Peyer's patch (tissue), 4 donors: Measurements from ENCODE around the gene IFI27L1. TPM values are rescaled to one million over a fixed set of nuclear protein-coding genes. Genes with fewer than 3 reads are reported as not detected.

ENCODE experiments used
- DNase-seq, 3 donors: peaks; one replicate each; pipeline ENCODE4 v3.0.0-alpha.2; 2017 to 2019
- H3K27ac ChIP-seq, 4 donors: fragments of 200-600 bp; sonication (generic); one replicate each; pipeline ENCODE4 v1.5.1; 2016 to 2019
- H3K27me3 ChIP-seq, 2 donors: fragments of 200-600 bp; sonication (generic); one replicate each; pipeline ENCODE4 v1.5.1; 2019
- H3K36me3 ChIP-seq, 3 donors: fragments of 200-600 bp; sonication (generic); one replicate each; pipeline ENCODE4 v1.5.1; 2016 to 2019
- H3K4me1 ChIP-seq, 4 donors: fragments of 200-600 bp; sonication (generic); one replicate each; pipeline ENCODE4 v1.5.1; 2016 to 2019
- H3K4me3 ChIP-seq, 4 donors: fragments of 200-600 bp; sonication (generic); 1 replicate in 3 of 4; 2 replicates in 1 of 4; pipeline ENCODE4 v1.5.1; 2016 to 2019; ENCODE audit warnings: mild to moderate bottlenecking in 1 of 4
- H3K9me3 ChIP-seq, 4 donors: fragments of 200-600 bp; sonication (generic); one replicate each; pipeline ENCODE4 v1.5.1; 2016 to 2019; ENCODE audit warnings: mild to moderate bottlenecking in 1 of 4
- CTCF ChIP-seq, 6 experiments: fragments of 450-650 bp in 4 of 6; fragments of 200-600 bp in 2 of 6; sonication (generic) in 1 of 6; IDR thresholded peaks; one replicate each; pipeline ENCODE4 v1.5.1; 2017 to 2019; ENCODE audit warnings: antibody characterized with exemption in 6 of 6, mild to moderate bottlenecking in 3 of 6, moderate library complexity in 1 of 6
- POLR2A ChIP-seq, 2 donors: fragments of 450-650 bp; IDR thresholded peaks; one replicate each; pipeline ENCODE4 v1.5.1; 2017; ENCODE audit warnings: antibody characterized with exemption in 2 of 2, mild to moderate bottlenecking in 2 of 2, moderate library complexity in 2 of 2
- total RNA-seq, 4 donors: library from RNA; depleted of rRNA; stranded (reverse); fragments of >200 nt; gene quantifications; one replicate each; pipeline ENCODE4 v1.1.0, GENCODE V29; 2016

The IFI27L1 gene
- total RNA-seq, 4 donors from 2014 or later: 4.9 to 14.7 (median 6.6) TPM

- peaks cover 0 to 13% (median 4%) of the 10 kb centered on the region in 4 donors for H3K9me3 ChIP-seq
- H3K36me3 ChIP-seq: no peaks in the 10 kb centered on the region
- no peaks in the 10 kb centered on the region for H3K4me1 ChIP-seq
- H3K27ac ChIP-seq: no peak overlapping the region
- H3K27me3 ChIP-seq: no peaks in the 10 kb centered on the region
- no peak overlapping the region for H3K4me3 ChIP-seq
- TF ChIP-seq CTCF (IDR thresholded peaks at IDR 0.05): no peak
- no peak for TF ChIP-seq POLR2A (IDR thresholded peaks at IDR 0.05)
- peak in 1 of 3 donors; percentile 25 for DNase-seq
Measured at GRCh38 chr14:94121485-94121884, 40.4 kb downstream of the IFI27L1 start.

GRCh38 chr14:94122438-94122837 is 41.3 kb downstream of the IFI27L1 start:
- no peak overlapping the region for H3K4me3 ChIP-seq
- DNase-seq: peak in 1 of 3 donors; percentile 17
- no peak overlapping the region for H3K27ac ChIP-seq
- H3K4me1 ChIP-seq: no peaks in the 10 kb centered on the region
- H3K27me3 ChIP-seq: no peaks in the 10 kb centered on the region
- TF ChIP-seq CTCF (IDR thresholded peaks at IDR 0.05) (no peak), POLR2A (IDR thresholded peaks at IDR 0.05) (no peak)
- H3K9me3 ChIP-seq: peaks cover 0 to 13% (median 4%) of the 10 kb centered on the region in 4 donors
- H3K36me3 ChIP-seq: no peaks in the 10 kb centered on the region

GRCh38 chr14:94123296-94123695 is 42.2 kb downstream of the IFI27L1 start:
- H3K4me1 ChIP-seq: peaks cover 0 to 1% (median 0%) of the 10 kb centered on the region in 4 donors
- peak in 1 of 3 donors; percentile 17 for DNase-seq
- no peak overlapping the region for H3K4me3 ChIP-seq
- TF ChIP-seq POLR2A (IDR thresholded peaks at IDR 0.05) (no peak), CTCF (IDR thresholded peaks at IDR 0.05) (no peak)
- H3K27me3 ChIP-seq: no peaks in the 10 kb centered on the region
- no peaks in the 10 kb centered on the region for H3K36me3 ChIP-seq
- H3K9me3 ChIP-seq: peaks cover 0 to 13% (median 4%) of the 10 kb centered on the region in 4 donors
- no peak overlapping the region for H3K27ac ChIP-seq

GRCh38 chr14:94123868-94124267 is 42.8 kb downstream of the IFI27L1 start:
- Histone ChIP-seq H3K27ac (no peak overlapping the region), H3K9me3 (peaks cover 0 to 13% (median 4%) of the 10 kb centered on the region in 4 donors), H3K4me1 (peaks cover 0 to 7% (median 2%) of the 10 kb centered on the region in 4 donors), H3K27me3 (no peaks in the 10 kb centered on the region), H3K4me3 (no peak overlapping the region), H3K36me3 (no peaks in the 10 kb centered on the region)
- no peak for TF ChIP-seq POLR2A (IDR thresholded peaks at IDR 0.05)
- TF ChIP-seq CTCF (IDR thresholded peaks at IDR 0.05): no peak
- DNase-seq: peak in 1 of 3 donors; percentile 27

- H3K36me3 ChIP-seq: no peaks in the 10 kb centered on the region
- H3K4me3 ChIP-seq: no peak overlapping the region
- DNase-seq: peak in 1 of 3 donors; percentile 23
- H3K4me1 ChIP-seq: peaks cover 0 to 9% (median 2%) of the 10 kb centered on the region in 4 donors
- TF ChIP-seq POLR2A (IDR thresholded peaks at IDR 0.05) (no peak), CTCF (IDR thresholded peaks at IDR 0.05) (no peak)
- H3K27ac ChIP-seq: no peak overlapping the region
- H3K9me3 ChIP-seq: peaks cover 0 to 4% (median 0%) of the 10 kb centered on the region in 4 donors
- H3K27me3 ChIP-seq: no peaks in the 10 kb centered on the region
Measured at GRCh38 chr14:94124582-94125377, 43.7 kb downstream of the IFI27L1 start.
